ENCODE results near the gene PDIA6.
A peak's percentile ranks its signal among the peaks of the same experiment; 100 is the strongest.

Gene PDIA6

DNA sequence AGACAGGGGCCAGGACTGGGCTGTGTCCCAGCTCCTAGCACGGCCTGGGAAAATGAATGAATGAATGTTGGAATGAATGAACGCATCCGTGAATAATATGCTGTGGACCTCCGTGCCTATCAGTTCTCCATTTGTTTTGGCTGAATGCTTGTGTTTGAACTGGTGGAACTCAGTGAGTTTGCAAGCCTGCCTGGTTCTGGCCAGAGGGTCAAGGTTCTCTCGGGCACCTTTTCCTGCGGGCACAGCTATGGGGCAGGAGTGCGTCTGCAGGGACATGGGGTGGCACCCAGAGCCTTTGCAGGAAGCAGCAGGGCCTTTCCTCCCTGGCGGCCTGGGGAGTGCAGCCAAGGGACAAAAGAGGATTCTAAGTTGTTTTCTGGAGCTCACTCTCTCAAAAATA, 17.6 kb upstream of the PDIA6 start:
- H3K9me3 ChIP-seq (ENCODE audit: insufficient read depth, low read length) = no peaks in the 10 kb centered on the region
- H3K36me3 ChIP-seq (replicated peaks; ENCODE audit: low read depth, low read length) = no peaks in the 10 kb centered on the region
- H4K20me1 ChIP-seq (ENCODE audit: insufficient read depth, low read length) = no peaks in the 10 kb centered on the region
- H3K4me2 ChIP-seq (ENCODE audit: low read length) = no peak overlapping the region
- TF ChIP-seq, protein P1, sequence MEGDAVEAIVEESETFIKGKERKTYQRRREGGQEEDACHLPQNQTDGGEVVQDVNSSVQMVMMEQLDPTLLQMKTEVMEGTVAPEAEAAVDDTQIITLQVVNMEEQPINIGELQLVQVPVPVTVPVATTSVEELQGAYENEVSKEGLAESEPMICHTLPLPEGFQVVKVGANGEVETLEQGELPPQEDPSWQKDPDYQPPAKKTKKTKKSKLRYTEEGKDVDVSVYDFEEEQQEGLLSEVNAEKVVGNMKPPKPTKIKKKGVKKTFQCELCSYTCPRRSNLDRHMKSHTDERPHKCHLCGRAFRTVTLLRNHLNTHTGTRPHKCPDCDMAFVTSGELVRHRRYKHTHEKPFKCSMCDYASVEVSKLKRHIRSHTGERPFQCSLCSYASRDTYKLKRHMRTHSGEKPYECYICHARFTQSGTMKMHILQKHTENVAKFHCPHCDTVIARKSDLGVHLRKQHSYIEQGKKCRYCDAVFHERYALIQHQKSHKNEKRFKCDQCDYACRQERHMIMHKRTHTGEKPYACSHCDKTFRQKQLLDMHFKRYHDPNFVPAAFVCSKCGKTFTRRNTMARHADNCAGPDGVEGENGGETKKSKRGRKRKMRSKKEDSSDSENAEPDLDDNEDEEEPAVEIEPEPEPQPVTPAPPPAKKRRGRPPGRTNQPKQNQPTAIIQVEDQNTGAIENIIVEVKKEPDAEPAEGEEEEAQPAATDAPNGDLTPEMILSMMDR (IDR thresholded peaks at IDR 0.05; ENCODE audit: low read depth, low read length) = no peak
- no peak for TF ChIP-seq EZH2phosphoT487 (IDR thresholded peaks at IDR 0.05; ENCODE audit: low read depth)
- H3K4me1 ChIP-seq (ENCODE audit: low read length) = peaks cover 29% of the 10 kb centered on the region
- H3K4me3 ChIP-seq (ENCODE audit: low read length) = no peak overlapping the region
- H3K79me2 ChIP-seq (ENCODE audit: low read length) = no peaks in the 10 kb centered on the region
- no peak overlapping the region for H3K9ac ChIP-seq (ENCODE audit: low read length)
- no peak overlapping the region for H3K27ac ChIP-seq (ENCODE audit: low read length)
- H3K27me3 ChIP-seq (ENCODE audit: low read depth, low read length) = peaks cover 31% of the 10 kb centered on the region
- H2AFZ ChIP-seq (ENCODE audit: low read depth, low read length) = no peak overlapping the region

DNA sequence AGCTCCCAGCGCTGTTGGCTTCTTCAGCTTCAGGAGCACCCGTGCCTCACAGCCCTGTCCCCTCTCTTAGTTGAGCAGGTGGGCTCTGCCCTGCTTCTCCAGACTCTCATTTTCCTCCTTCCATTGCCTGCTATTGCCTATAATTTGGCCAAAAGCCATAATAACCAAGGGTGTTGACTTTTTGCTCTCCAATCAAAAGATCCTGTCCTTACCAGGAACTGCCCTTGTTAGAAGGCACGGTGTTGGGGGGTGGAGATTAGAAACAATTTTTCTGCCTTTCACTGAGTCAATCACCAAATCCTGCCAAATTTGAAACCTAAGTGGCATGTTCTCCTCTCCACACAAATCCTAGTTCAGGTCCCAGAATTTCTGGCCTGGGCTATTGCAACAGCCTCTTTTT, 16.7 kb upstream of the PDIA6 start:
- Histone ChIP-seq H3K27me3 (ENCODE audit: low read depth, low read length) (peaks cover 37% of the 10 kb centered on the region), H2AFZ (ENCODE audit: low read depth, low read length) (no peak overlapping the region), H3K27ac (ENCODE audit: low read length) (no peak overlapping the region), H3K4me3 (ENCODE audit: low read length) (no peak overlapping the region), H4K20me1 (ENCODE audit: insufficient read depth, low read length) (no peaks in the 10 kb centered on the region), H3K4me2 (ENCODE audit: low read length) (no peak overlapping the region), H3K36me3 (replicated peaks; ENCODE audit: low read depth, low read length) (no peaks in the 10 kb centered on the region), H3K9me3 (ENCODE audit: insufficient read depth, low read length) (no peaks in the 10 kb centered on the region), H3K79me2 (ENCODE audit: low read length) (no peaks in the 10 kb centered on the region), H3K9ac (ENCODE audit: low read length) (no peak overlapping the region), H3K4me1 (ENCODE audit: low read length) (peaks cover 23% of the 10 kb centered on the region)
- TF ChIP-seq, protein P1 (IDR thresholded peaks at IDR 0.05; ENCODE audit: low read depth, low read length) = no peak
- no peak for TF ChIP-seq EZH2phosphoT487 (IDR thresholded peaks at IDR 0.05; ENCODE audit: low read depth)

DNA sequence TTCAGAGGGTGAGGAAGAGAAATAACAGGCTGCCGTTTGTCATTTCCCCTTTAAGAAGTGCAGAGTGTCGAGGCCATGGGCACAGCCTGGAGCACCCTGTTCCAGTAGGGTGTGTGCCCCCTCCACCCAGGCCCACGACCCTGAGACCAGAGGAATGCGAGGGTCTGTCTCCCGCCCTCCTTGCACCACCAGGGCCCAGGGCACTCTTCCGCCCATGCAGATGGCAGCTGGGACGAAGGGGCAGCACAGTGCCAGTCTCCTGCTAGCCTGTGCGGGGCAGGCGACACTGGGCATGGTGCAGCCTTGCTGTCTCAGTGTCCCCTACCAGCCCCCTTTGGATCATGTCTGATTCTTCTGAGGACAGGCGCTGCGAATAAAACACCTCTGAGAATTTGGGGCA, 15.8 kb upstream of the PDIA6 start:
- H3K9me3 ChIP-seq (ENCODE audit: insufficient read depth, low read length) = no peaks in the 10 kb centered on the region
- no peaks in the 10 kb centered on the region for H3K36me3 ChIP-seq (replicated peaks; ENCODE audit: low read depth, low read length)
- no peak overlapping the region for H3K27ac ChIP-seq (ENCODE audit: low read length)
- H3K4me1 ChIP-seq (ENCODE audit: low read length) = peaks cover 19% of the 10 kb centered on the region
- 0 out of 2 replicates have a peak overlapping the region, but pooled peaks have one; percentile 3 for H2AFZ ChIP-seq (ENCODE audit: low read depth, low read length)
- peak overlapping the region; percentile 44 for H3K4me2 ChIP-seq (ENCODE audit: low read length)
- no peaks in the 10 kb centered on the region for H4K20me1 ChIP-seq (ENCODE audit: insufficient read depth, low read length)
- H3K79me2 ChIP-seq (ENCODE audit: low read length) = no peaks in the 10 kb centered on the region
- no peak overlapping the region for H3K4me3 ChIP-seq (ENCODE audit: low read length)
- no peak overlapping the region for H3K9ac ChIP-seq (ENCODE audit: low read length)
- peaks cover 39% of the 10 kb centered on the region for H3K27me3 ChIP-seq (ENCODE audit: low read depth, low read length)
- TF ChIP-seq, protein P1 (IDR thresholded peaks at IDR 0.05; ENCODE audit: low read depth, low read length) = no peak
- TF ChIP-seq EZH2phosphoT487 (IDR thresholded peaks at IDR 0.05; ENCODE audit: low read depth) = no peak

DNA sequence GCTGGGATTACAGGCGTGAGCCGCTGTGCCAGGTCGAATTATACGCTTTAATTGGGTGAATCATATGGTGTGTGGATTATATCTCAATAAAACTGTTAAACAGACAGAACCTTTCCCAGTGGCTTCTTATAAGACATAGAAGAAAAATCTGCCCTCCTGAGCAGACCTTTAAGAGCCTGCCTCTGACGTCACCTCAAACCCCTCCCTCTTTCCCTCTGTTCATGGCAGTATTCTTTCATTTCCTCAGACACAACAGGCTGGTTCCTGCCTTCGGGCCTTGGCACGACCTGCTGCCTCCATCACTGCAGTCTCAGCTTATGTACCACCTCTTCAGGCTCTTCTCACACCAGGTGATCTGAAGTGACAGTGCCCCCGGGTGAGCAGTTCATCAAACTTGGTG, 14.0 kb upstream of the PDIA6 start:
- TF ChIP-seq EZH2phosphoT487 (IDR thresholded peaks at IDR 0.05; ENCODE audit: low read depth) = no peak
- TF ChIP-seq, protein P1 (IDR thresholded peaks at IDR 0.05; ENCODE audit: low read depth, low read length) = no peak
- peaks cover 39% of the 10 kb centered on the region for H3K27me3 ChIP-seq (ENCODE audit: low read depth, low read length)
- no peak overlapping the region for H2AFZ ChIP-seq (ENCODE audit: low read depth, low read length)
- no peaks in the 10 kb centered on the region for H4K20me1 ChIP-seq (ENCODE audit: insufficient read depth, low read length)
- H3K79me2 ChIP-seq (ENCODE audit: low read length) = no peaks in the 10 kb centered on the region
- peak overlapping the region; percentile 41 for H3K4me2 ChIP-seq (ENCODE audit: low read length)
- no peak overlapping the region for H3K9ac ChIP-seq (ENCODE audit: low read length)
- no peaks in the 10 kb centered on the region for H3K9me3 ChIP-seq (ENCODE audit: insufficient read depth, low read length)
- no peak overlapping the region for H3K27ac ChIP-seq (ENCODE audit: low read length)
- H3K4me3 ChIP-seq (ENCODE audit: low read length) = peak overlapping the region; percentile 31; the same call in 1 of the 2 replicates
- H3K36me3 ChIP-seq (replicated peaks; ENCODE audit: low read depth, low read length) = no peaks in the 10 kb centered on the region
- peaks cover 12% of the 10 kb centered on the region for H3K4me1 ChIP-seq (ENCODE audit: low read length)

Measured in OCI-LY3 (cell line).